OCI-LY3 (cell line): ENCODE data around the gene EXOC4.

Experiments used
- H2AFZ ChIP-seq: fragments of 200-600, 300-600 bp; shearing (Covaris generic); 2 replicates; pipeline ENCODE4 v1.6.0; 2014; ENCODE audit warnings: antibody characterized with exemption, low read depth, low read length
- H3K27ac ChIP-seq: fragments of 200-600, 300-600 bp; sonication (generic); 2 replicates; pipeline ENCODE4 v1.5.1; 2014; ENCODE audit warnings: mild to moderate bottlenecking, low read length, moderate library complexity, mixed read lengths
- H3K27me3 ChIP-seq: fragments of 200-600, 300-600 bp; sonication (generic); 2 replicates; pipeline ENCODE4 v1.6.1; 2014; ENCODE audit warnings: low read depth, low read length, mixed read lengths
- H3K36me3 ChIP-seq: fragments of 200-600, 300-600 bp; sonication (generic); replicated peaks from 2 replicates; pipeline ENCODE3; 2014; ENCODE audit warnings: low read depth, low read length, mixed read lengths
- H3K4me1 ChIP-seq: fragments of 300-600, 200-600 bp; sonication (generic); 2 replicates; pipeline ENCODE4 v1.6.1; 2014; ENCODE audit warnings: low read length, mixed read lengths
- H3K4me2 ChIP-seq: fragments of 200-600, 300-600 bp; sonication (generic); 2 replicates; pipeline ENCODE4 v1.6.1; 2014; ENCODE audit warnings: low read length, mixed read lengths
- H3K4me3 ChIP-seq: fragments of 300-600, 200-600 bp; sonication (generic); 2 replicates; pipeline ENCODE4 v1.5.1; 2014; ENCODE audit warnings: antibody characterized with exemption, mild to moderate bottlenecking, low read length, moderate library complexity
- H3K79me2 ChIP-seq: fragments of 300-600, 200-600 bp; shearing (Covaris generic); 2 replicates; pipeline ENCODE4 v1.6.1; 2014; ENCODE audit warnings: mild to moderate bottlenecking, low read length, mixed read lengths
- H3K9ac ChIP-seq: fragments of 300-600, 200-600 bp; shearing (Covaris generic); 2 replicates; pipeline ENCODE4 v1.6.0; 2014; ENCODE audit warnings: mild to moderate bottlenecking, low read length, moderate library complexity
- H3K9me3 ChIP-seq: fragments of 200-600, 300-600 bp; shearing (Covaris generic); 2 replicates; pipeline ENCODE4 v1.6.1; 2014; ENCODE audit warnings: low read length, mixed read lengths; ENCODE audit not compliant: insufficient read depth
- H4K20me1 ChIP-seq: fragments of 200-600, 300-600 bp; sonication (generic); 2 replicates; pipeline ENCODE4 v1.6.1; 2016; ENCODE audit warnings: low read length, mixed read lengths; ENCODE audit not compliant: insufficient read depth
- EZH2phosphoT487 ChIP-seq: fragments of 200-600 bp; shearing (Covaris generic); IDR thresholded peaks from 2 replicates; pipeline ENCODE4 v1.6.1; 2018; ENCODE audit warnings: antibody characterized with exemption, mixed run types, low read depth
- TF ChIP-seq, protein P1 (sequence below): fragments of 200-600, 300-600 bp; sonication (generic); IDR thresholded peaks from 2 replicates; pipeline ENCODE4 v1.5.1; 2014; ENCODE audit warnings: antibody characterized with exemption, low read length, low read depth

EXOC4 gene

DNA sequence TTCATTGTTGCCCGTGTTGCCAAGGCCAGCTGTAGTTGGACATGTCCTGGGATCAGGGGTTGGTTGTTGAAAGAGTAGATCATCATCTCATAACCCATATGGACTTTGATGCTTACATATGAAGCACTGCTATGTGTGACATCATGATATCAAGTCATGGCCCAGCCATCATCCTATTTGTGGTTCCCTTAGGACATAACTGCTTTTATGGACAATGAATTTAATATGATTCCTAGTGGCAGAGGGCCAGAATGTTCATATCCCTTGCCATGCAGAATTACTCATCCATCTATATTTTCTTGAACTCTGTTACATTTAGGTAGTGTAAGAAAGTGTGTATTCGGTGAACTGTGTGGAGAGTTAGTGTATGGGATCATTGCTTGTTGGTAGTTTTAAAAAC lies 530.4 kb downstream of the EXOC4 start:
- Histone ChIP-seq H2AFZ (no peak overlapping the region), H3K9me3 (no peaks in the 10 kb centered on the region), H3K36me3 (no peaks in the 10 kb centered on the region), H3K4me2 (no peak overlapping the region), H3K4me1 (peaks cover 4% of the 10 kb centered on the region), H3K9ac (no peak overlapping the region), H4K20me1 (no peaks in the 10 kb centered on the region), H3K27me3 (no peaks in the 10 kb centered on the region), H3K79me2 (no peaks in the 10 kb centered on the region), H3K4me3 (no peak overlapping the region), H3K27ac (no peak overlapping the region)
- no peak for TF ChIP-seq EZH2phosphoT487
- TF ChIP-seq, protein P1, sequence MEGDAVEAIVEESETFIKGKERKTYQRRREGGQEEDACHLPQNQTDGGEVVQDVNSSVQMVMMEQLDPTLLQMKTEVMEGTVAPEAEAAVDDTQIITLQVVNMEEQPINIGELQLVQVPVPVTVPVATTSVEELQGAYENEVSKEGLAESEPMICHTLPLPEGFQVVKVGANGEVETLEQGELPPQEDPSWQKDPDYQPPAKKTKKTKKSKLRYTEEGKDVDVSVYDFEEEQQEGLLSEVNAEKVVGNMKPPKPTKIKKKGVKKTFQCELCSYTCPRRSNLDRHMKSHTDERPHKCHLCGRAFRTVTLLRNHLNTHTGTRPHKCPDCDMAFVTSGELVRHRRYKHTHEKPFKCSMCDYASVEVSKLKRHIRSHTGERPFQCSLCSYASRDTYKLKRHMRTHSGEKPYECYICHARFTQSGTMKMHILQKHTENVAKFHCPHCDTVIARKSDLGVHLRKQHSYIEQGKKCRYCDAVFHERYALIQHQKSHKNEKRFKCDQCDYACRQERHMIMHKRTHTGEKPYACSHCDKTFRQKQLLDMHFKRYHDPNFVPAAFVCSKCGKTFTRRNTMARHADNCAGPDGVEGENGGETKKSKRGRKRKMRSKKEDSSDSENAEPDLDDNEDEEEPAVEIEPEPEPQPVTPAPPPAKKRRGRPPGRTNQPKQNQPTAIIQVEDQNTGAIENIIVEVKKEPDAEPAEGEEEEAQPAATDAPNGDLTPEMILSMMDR = no peak

DNA sequence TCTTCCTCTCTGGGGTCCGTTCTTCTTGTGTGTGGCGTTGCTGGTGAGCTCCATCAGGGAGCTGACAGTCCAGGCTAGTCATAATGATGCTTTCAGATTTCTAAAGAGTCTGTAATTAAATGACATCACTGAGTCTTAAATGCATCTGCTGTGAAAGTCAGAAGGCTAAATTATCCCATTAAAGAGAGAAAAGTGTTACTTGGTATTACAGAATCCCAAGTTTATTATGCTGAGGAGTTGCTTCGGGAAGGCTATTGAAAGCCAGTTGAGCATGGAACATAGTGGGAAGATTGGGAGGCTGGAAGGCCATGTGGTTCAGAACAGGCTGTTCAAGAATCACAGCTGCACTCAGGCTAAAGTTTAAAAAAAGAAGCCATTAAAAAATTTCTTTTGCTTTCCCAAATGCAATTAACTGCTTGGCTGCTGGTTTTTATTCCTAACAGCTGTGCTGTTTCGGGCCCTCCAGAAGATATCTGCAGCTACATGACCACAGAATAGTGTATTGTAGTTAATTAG lies 531.7 kb downstream of the EXOC4 start:
- no peak overlapping the region for H2AFZ ChIP-seq
- no peaks in the 10 kb centered on the region for H3K27me3 ChIP-seq
- H3K9me3 ChIP-seq = no peaks in the 10 kb centered on the region
- H3K79me2 ChIP-seq = no peaks in the 10 kb centered on the region
- H3K27ac ChIP-seq = no peak overlapping the region
- TF ChIP-seq, protein P1 = no peak
- TF ChIP-seq EZH2phosphoT487 = no peak
- H3K4me1 ChIP-seq = no peaks in the 10 kb centered on the region
- H3K4me2 ChIP-seq = no peak overlapping the region
- H3K4me3 ChIP-seq = no peak overlapping the region
- no peaks in the 10 kb centered on the region for H3K36me3 ChIP-seq
- no peaks in the 10 kb centered on the region for H4K20me1 ChIP-seq
- no peak overlapping the region for H3K9ac ChIP-seq

DNA sequence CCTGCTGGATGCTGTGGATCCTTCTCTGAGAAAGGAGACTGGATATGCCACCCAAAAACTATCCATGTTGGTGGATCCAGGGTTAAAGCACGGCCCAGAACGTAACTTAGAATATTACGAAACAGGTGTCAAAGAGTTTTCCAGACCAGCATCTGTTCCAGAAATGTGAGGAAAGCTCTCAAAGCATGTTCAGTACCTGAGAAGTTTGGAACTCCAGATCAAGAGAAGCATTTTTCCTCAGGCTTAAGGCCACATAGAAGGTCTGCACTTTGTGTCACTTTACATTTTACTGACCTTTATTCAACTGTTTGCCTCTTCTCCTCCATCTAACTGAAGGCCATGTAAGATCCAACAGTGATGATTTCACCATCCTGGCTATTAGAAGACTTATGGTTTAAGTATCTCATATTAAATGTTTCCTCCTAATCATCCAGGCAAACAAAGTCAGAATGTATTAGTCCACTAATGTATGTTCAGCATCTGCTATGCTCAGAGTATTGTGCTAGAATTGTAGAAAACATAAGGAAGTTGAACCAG lies 533.6 kb downstream of the EXOC4 start:
- no peaks in the 10 kb centered on the region for H3K4me1 ChIP-seq
- H3K79me2 ChIP-seq = no peaks in the 10 kb centered on the region
- H4K20me1 ChIP-seq = no peaks in the 10 kb centered on the region
- H3K27me3 ChIP-seq = no peaks in the 10 kb centered on the region
- no peak overlapping the region for H3K4me3 ChIP-seq
- H3K9me3 ChIP-seq = no peaks in the 10 kb centered on the region
- H3K27ac ChIP-seq = no peak overlapping the region
- no peak overlapping the region for H3K9ac ChIP-seq
- no peak overlapping the region for H3K4me2 ChIP-seq
- no peak for TF ChIP-seq EZH2phosphoT487
- TF ChIP-seq, protein P1 = no peak
- no peak overlapping the region for H2AFZ ChIP-seq
- no peaks in the 10 kb centered on the region for H3K36me3 ChIP-seq

DNA sequence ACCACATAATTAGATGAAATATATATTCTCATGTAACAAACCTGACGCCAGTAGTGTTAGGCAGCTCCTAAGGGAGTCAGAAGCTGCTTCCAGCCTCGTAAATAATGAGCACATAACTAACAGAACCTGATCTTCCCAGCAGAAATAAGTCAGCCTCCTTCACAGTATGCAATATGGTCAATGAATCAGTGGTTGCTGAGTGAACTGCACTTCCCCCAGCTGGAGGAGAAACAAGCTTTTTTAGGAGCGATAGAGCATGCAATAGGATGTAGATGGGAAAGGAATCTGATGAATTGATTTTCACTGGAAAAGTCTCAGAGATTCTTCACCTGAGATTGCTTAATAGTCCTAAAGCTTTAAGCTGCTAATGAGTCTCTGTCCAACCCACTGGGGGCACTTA lies 537.1 kb downstream of the EXOC4 start:
- TF ChIP-seq, protein P1 = no peak
- no peak for TF ChIP-seq EZH2phosphoT487
- Histone ChIP-seq H3K9me3 (no peaks in the 10 kb centered on the region), H4K20me1 (no peaks in the 10 kb centered on the region)

More for the DNA sequence above, 537.1 kb downstream of the EXOC4 start:
- no peak overlapping the region for H2AFZ ChIP-seq
- H3K4me3 ChIP-seq = no peak overlapping the region
- H3K9ac ChIP-seq = no peak overlapping the region
- H3K4me2 ChIP-seq = no peak overlapping the region
- no peaks in the 10 kb centered on the region for H3K27me3 ChIP-seq
- peaks cover 2% of the 10 kb centered on the region for H3K4me1 ChIP-seq
- no peaks in the 10 kb centered on the region for H3K79me2 ChIP-seq
- no peak overlapping the region for H3K27ac ChIP-seq
- no peaks in the 10 kb centered on the region for H3K36me3 ChIP-seq
